ENCODE measurements around the gene ARHGEF10L. TPM values are rescaled to one million over a fixed set of nuclear protein-coding genes. Genes with fewer than 3 reads are reported as not detected.

The ARHGEF10L gene, protein sequence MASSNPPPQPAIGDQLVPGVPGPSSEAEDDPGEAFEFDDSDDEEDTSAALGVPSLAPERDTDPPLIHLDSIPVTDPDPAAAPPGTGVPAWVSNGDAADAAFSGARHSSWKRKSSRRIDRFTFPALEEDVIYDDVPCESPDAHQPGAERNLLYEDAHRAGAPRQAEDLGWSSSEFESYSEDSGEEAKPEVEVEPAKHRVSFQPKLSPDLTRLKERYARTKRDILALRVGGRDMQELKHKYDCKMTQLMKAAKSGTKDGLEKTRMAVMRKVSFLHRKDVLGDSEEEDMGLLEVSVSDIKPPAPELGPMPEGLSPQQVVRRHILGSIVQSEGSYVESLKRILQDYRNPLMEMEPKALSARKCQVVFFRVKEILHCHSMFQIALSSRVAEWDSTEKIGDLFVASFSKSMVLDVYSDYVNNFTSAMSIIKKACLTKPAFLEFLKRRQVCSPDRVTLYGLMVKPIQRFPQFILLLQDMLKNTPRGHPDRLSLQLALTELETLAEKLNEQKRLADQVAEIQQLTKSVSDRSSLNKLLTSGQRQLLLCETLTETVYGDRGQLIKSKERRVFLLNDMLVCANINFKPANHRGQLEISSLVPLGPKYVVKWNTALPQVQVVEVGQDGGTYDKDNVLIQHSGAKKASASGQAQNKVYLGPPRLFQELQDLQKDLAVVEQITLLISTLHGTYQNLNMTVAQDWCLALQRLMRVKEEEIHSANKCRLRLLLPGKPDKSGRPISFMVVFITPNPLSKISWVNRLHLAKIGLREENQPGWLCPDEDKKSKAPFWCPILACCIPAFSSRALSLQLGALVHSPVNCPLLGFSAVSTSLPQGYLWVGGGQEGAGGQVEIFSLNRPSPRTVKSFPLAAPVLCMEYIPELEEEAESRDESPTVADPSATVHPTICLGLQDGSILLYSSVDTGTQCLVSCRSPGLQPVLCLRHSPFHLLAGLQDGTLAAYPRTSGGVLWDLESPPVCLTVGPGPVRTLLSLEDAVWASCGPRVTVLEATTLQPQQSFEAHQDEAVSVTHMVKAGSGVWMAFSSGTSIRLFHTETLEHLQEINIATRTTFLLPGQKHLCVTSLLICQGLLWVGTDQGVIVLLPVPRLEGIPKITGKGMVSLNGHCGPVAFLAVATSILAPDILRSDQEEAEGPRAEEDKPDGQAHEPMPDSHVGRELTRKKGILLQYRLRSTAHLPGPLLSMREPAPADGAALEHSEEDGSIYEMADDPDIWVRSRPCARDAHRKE (N-terminal part only)
- total RNA-seq: 1.4 and 3.4 TPM in 2 replicates

DNA sequence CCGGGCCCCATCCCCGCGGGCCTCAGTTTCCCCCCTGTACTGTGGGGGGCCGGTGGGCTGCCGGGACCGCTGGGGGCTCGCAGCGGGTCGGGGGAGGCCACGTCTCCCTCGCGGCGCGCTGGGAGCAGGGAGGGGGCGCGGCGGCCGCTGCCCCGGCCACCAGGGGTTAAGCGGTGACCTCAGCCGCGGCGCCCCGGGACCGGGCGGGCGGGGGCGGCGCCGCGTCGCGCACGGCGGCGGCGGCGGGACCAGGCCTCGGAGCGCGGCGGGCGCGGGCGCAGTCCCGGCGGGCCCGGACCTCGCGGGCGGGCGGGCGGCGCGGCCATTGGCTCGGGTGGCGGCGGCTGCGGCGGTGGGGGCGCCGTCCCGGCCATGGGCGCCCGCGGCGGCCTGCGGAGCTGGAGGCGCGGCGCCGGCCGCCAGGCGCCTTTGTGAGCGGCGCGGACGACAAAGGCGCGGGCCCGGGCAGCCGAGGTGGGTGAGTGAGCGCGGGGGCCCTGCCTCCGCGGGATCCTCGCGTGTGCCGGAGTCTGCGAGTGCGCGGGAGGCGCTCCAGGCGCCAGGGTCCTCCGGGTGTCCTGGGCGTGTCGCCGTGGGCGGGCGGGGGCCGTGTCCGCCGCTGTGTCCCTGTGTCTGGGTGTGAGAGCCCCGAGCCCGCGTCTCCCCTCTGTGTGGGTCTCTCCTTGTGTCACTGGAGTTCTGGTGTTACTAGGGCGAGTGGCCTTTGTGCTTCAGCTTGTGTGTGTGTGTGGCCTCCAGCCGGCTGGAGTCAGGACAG lies at the start of gene ARHGEF10L:
ARHGEF10L (plus strand) TSS at position 222 of the 778 bp plus-strand sequence. CDS start 40,898 bp downstream, outside the sequence.

Other genes with a start within 250 kb of the ARHGEF10L start
- not detected in 2 replicates for gene PADI4, start 231.5 kb upstream of the ARHGEF10L start, total RNA-seq
- gene PADI6, start 167.5 kb upstream of the ARHGEF10L start, total RNA-seq: not detected in 2 replicates
- 90.4 and 104 TPM in 2 replicates for gene RCC2, start 100.0 kb upstream of the ARHGEF10L start, total RNA-seq
- not detected in 2 replicates for gene ACTL8, start 215.6 kb downstream of the ARHGEF10L start, total RNA-seq

Measured in hair follicular keratinocyte (primary cell).